ENCODE results near the gene STAMBP.

Gene STAMBP

GRCh38 chr2:73914667-73915066 is 85.9 kb downstream of the STAMBP start:
- no peaks in the 10 kb centered on the region for H3K36me3 Mint-ChIP-seq
- H3K27ac Mint-ChIP-seq = no peak overlapping the region
- ATAC-seq (replicated peaks) (no peak), DNase-seq (no peak)
- H3K9me3 Mint-ChIP-seq = no peaks in the 10 kb centered on the region
- peaks cover 0 to 6% of the 10 kb centered on the region in 2 donors for H3K4me1 Mint-ChIP-seq
- peaks cover 0 to 9% of the 10 kb centered on the region in 2 donors for H3K27me3 Mint-ChIP-seq
- no peak overlapping the region for H3K4me3 Mint-ChIP-seq

DNA sequence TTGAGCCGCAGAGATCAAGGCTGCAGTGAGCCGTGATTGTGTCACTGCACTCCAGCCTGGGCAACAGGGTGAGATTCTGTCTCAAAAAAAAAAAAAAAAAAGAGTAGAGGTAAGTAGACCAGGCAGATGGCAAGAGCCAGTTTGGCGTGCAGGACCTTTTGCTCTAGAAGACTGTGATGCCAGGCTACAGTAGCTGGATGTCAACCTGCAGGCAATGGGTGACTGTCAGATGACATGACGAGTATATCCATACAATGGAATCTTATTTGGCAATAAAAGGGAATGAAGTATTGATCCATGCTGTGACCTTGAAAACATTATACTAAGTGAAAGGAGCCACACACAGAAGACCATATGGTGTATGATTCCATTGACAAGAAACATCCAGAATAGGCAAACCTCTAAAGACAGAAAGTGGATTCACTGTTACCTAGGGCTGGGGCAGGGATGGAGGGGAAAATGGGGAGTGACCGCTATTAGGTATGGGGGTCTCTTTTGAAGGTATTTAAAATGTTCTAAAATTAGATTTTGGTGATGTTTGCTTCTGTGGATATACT is 86.8 kb downstream of the STAMBP start:
- ATAC-seq (replicated peaks) (no peak), DNase-seq (no peak)
- Mint-ChIP-seq H3K27ac (no peak overlapping the region), H3K4me3 (no peak overlapping the region), H3K36me3 (no peaks in the 10 kb centered on the region), H3K27me3 (peaks cover 0 to 9% of the 10 kb centered on the region in 2 donors), H3K4me1 (peaks cover 0 to 7% of the 10 kb centered on the region in 2 donors), H3K9me3 (no peaks in the 10 kb centered on the region)

- Mint-ChIP-seq H3K27ac (no peak overlapping the region), H3K27me3 (peaks cover 0 to 9% of the 10 kb centered on the region in 2 donors), H3K4me1 (peaks cover 4 to 7% of the 10 kb centered on the region in 2 donors), H3K9me3 (no peaks in the 10 kb centered on the region), H3K36me3 (no peaks in the 10 kb centered on the region), H3K4me3 (no peak overlapping the region)
- DNase-seq = no peak
- ATAC-seq (replicated peaks) = no peak
Measured at GRCh38 chr2:73916666-73917065, 87.9 kb downstream of the STAMBP start.

- no peak overlapping the region for H3K27ac Mint-ChIP-seq
- H3K4me3 Mint-ChIP-seq = no peak overlapping the region
- H3K4me1 Mint-ChIP-seq = peaks cover 4 to 7% of the 10 kb centered on the region in 2 donors
- H3K9me3 Mint-ChIP-seq = no peaks in the 10 kb centered on the region
- DNase-seq (no peak), ATAC-seq (replicated peaks) (no peak)
- peaks cover 0 to 9% of the 10 kb centered on the region in 2 donors for H3K27me3 Mint-ChIP-seq
- no peaks in the 10 kb centered on the region for H3K36me3 Mint-ChIP-seq
Measured at GRCh38 chr2:73917296-73917695, 88.5 kb downstream of the STAMBP start.

DNA sequence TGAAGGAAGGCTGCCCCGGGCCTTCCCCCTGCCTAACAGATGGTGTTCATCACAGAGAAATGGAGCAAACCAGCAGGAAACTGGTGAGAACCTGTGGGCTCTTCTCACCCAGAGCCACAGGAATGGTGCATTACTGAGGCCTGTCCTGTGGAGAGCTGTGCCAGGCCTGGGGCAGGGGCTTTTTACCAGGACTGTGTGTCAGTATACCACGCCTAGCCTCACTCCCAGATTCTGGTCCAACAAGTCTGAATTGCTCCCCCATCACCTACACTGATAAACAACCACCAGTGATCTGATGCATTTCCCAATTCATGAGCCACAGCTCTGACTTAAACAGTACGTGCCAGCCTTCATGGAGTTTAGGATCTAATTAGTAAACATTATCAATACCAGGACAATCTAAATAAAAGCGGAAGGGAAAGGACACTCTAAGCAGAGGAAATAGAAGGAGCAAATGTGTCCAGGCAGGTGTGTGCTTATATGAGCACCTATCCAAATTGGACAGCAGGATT is 89.0 kb downstream of the STAMBP start:
- H3K4me1 Mint-ChIP-seq = peaks cover 4 to 7% of the 10 kb centered on the region in 2 donors
- H3K27ac Mint-ChIP-seq = no peak overlapping the region
- peaks cover 0 to 9% of the 10 kb centered on the region in 2 donors for H3K27me3 Mint-ChIP-seq
- H3K9me3 Mint-ChIP-seq = no peaks in the 10 kb centered on the region
- ATAC-seq (replicated peaks) = no peak
- H3K4me3 Mint-ChIP-seq = no peak overlapping the region
- no peak for DNase-seq
- H3K36me3 Mint-ChIP-seq = no peaks in the 10 kb centered on the region

- Mint-ChIP-seq H3K36me3 (no peaks in the 10 kb centered on the region), H3K27ac (no peak overlapping the region), H3K27me3 (peaks cover 0 to 9% of the 10 kb centered on the region in 2 donors), H3K9me3 (no peaks in the 10 kb centered on the region), H3K4me3 (no peak overlapping the region), H3K4me1 (peaks cover 4 to 7% of the 10 kb centered on the region in 2 donors)
- ATAC-seq (replicated peaks) = no peak
- no peak for DNase-seq
Measured at GRCh38 chr2:73918856-73919255, 90.1 kb downstream of the STAMBP start.

DNA sequence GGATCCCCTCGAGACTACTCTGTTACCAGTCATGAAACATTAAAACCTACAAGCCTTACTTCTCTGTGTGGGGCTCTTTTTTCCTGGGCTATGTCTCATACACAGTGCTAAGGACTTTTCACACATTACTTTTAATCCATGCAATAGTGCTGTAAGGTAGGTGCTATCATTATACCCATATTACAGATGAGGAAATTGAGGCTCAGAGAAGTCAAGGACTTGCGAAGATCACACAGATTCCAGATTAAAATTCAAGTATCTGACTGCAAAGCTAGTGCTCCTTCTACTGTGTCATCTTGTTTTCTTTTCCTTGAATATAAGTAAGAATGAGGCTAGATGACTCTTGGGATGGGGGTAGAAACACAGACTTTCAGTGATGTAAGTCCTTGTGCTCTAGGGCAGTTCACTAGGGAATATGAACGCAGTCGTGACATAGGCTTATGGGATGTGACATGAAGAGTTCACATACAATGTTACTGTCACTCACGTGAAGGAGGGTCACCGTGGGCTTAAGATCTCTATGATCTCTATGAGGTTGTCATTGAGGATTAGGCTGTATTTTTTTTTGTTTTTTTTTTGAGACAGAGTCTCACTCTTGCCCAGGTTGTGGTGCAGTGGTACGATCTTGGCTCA is 91.0 kb downstream of the STAMBP start:
- DNase-seq (no peak), ATAC-seq (replicated peaks) (no peak)
- H3K9me3 Mint-ChIP-seq = peaks cover 0 to 2% of the 10 kb centered on the region in 2 donors
- peaks cover 0 to 9% of the 10 kb centered on the region in 2 donors for H3K27me3 Mint-ChIP-seq
- no peaks in the 10 kb centered on the region for H3K36me3 Mint-ChIP-seq
- peaks cover 4 to 7% of the 10 kb centered on the region in 2 donors for H3K4me1 Mint-ChIP-seq
- no peak overlapping the region for H3K27ac Mint-ChIP-seq
- H3K4me3 Mint-ChIP-seq = no peak overlapping the region

DNA sequence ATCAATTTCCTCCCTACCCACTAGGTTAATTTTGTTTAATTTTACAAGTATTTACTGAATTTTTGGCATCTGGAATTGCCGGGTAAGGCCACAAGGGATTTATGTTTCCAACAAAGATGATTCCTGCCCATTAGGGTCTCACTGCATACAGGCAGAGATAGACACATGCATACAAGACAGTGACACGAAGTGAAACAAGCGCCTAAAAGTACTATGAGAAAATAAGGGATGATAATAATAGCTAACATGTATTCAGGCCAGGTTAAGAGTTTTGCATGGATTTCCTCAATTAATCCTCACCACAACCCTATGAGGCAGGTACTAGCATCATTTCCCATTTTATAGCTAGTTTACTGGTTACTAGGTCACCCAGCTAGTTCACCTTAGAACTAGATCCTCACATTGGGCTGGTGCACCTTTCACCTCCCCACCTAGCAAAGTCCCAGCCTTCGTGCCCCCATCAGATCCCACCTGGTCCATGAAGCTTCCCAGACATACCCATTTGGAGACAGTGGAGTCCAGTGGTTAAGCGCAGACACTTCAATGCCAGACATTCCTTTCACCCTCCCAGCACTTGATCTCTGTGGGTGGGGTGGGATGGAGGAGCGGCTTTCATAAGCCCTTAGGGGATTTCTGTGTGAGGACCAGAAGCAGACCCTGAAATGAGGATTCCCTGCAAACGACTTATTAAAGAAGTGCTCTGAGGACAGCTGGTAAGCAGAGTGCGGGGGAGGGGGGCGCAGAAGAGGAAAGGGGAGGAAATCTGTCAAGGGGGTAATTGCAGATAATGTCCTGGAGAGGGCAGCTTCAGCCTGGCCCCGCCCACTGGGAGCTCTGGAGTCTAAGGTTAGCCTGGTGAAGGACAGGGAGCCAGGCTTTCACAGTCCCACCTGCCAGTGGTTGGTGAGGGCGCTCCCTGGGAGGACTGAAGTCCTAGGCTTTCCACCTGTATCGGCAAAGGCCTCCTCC is 92.1 kb downstream of the STAMBP start:
- H3K9me3 Mint-ChIP-seq = peaks cover 0 to 2% of the 10 kb centered on the region in 2 donors
- no peak for DNase-seq
- H3K4me3 Mint-ChIP-seq = no peak overlapping the region
- peak; percentile 54 to 61 for ATAC-seq (replicated peaks)
- H3K36me3 Mint-ChIP-seq = no peaks in the 10 kb centered on the region
- H3K4me1 Mint-ChIP-seq = peaks cover 4 to 7% of the 10 kb centered on the region in 2 donors
- peaks cover 0 to 9% of the 10 kb centered on the region in 2 donors for H3K27me3 Mint-ChIP-seq
- H3K27ac Mint-ChIP-seq = no peak overlapping the region

- DNase-seq (no peak), ATAC-seq (replicated peaks) (no peak)
- H3K36me3 Mint-ChIP-seq = peaks cover 0 to 2% of the 10 kb centered on the region in 2 donors
- H3K27me3 Mint-ChIP-seq = peaks cover 0 to 9% of the 10 kb centered on the region in 2 donors
- peaks cover 7 to 8% of the 10 kb centered on the region in 2 donors for H3K4me1 Mint-ChIP-seq
- H3K4me3 Mint-ChIP-seq = no peak overlapping the region
- no peak overlapping the region for H3K27ac Mint-ChIP-seq
- H3K9me3 Mint-ChIP-seq = peaks cover 0 to 2% of the 10 kb centered on the region in 2 donors
Measured at GRCh38 chr2:73921581-73921980, 92.8 kb downstream of the STAMBP start.

GRCh38 chr2:73922681-73923080 is 93.9 kb downstream of the STAMBP start:
- H3K27me3 Mint-ChIP-seq = peaks cover 0 to 3% of the 10 kb centered on the region in 2 donors
- H3K9me3 Mint-ChIP-seq = peaks cover 0 to 2% of the 10 kb centered on the region in 2 donors
- H3K4me1 Mint-ChIP-seq = peaks cover 9 to 10% of the 10 kb centered on the region in 2 donors
- DNase-seq = no peak
- H3K4me3 Mint-ChIP-seq = no peak overlapping the region
- H3K36me3 Mint-ChIP-seq = peaks cover under 1 to 5% of the 10 kb centered on the region in 2 donors
- ATAC-seq (replicated peaks) = no peak
- H3K27ac Mint-ChIP-seq = no peak overlapping the region

Measured in stimulated activated naive B cell treated with anti-CD40 and anti-IgM and Interleukin-4, amounts not matched to agents 10 μg/mL and 1 μg/mL and 100 μg/mL, for 72 hours (primary cell).